GM04504 (cell line): ENCODE results near the gene MNDA.
"Not testable (repeated sequence)": the region's sequence is repeated elsewhere in the genome, so short reads cannot be mapped to it uniquely, and the experiment has no call there.

Source experiments
- DNase-seq: peaks from one replicate; pipeline ENCODE4 v3.0.0-alpha.2; 2012; ENCODE audit warnings: low read depth

Gene MNDA

DNA sequence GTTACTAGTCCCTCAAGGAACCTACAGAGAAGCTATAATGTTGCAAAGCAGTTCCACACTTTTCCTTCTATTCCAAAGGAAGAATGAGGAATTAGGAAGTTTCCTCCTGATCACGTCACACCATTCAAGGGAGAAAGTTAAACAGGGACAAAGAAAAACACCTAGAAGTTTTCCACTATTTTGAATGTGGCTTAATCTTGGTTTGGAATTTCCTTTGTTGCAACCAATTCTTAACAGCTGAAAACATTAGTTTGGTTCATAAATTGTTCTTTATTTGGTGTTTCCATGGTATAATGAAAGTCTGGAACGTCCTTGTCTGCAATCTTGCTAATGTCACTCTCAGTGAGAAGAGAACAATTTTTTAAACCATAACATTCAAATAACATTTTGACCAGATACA, 8.4 kb downstream of the MNDA start:
- no peak for DNase-seq

DNA sequence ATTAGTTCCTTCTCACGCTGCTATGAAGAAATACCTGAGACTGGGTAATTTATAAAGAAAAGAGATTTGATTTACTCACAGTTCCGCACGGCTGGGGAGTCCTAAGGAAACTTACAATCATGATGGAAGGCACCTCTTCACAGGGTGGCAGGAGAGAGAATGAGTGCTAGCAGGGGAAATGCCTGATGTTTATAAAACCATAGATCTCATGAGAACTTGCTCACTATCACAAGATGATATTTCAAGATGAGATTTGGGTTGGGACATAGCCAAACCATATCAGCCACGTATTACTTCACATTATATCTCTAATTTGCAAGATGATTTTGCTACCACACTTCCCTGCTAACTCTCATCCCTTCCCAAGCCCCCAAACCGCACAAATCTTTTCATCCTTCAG, 9.1 kb downstream of the MNDA start:
- no peak for DNase-seq

DNA sequence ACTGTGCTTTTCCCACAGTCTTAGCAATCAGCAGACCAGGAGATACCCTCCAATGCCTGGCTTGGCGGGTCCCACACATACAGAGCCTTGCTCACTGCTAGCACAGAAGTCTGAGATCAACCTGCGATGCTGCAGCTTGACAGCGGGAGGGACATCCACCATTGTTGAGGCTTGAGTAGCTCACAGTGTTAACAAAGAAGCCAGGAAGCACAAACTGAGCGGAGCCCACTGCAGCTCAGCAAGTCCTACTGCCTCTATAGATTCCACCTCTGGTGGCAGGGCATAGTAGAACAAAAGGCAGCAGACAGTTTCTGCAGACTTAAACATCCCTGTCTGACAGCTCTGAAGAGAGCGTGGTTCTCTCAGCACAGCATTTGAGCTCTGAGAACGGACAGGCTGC, 33.4 kb downstream of the MNDA start:
- DNase-seq = no peak

DNA sequence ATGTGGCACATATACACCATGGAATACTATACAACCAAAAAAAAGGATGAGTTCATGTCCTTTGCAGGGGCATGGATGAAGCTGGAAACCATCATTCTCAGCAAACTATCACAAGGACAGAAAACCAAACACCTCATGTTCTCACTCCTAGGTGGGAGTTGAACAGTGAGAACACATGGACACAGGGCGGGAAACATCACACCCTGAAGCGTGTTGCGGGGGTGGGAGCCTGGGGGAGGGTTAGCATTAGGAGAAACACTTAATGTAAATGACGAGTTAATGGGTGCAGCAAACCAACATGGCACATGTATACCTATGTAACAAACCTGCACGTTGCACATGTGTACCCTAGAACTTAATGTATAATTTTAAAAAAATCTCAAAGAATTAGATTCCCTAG, 39.3 kb downstream of the MNDA start:
- not testable (repeated sequence) for DNase-seq

DNA sequence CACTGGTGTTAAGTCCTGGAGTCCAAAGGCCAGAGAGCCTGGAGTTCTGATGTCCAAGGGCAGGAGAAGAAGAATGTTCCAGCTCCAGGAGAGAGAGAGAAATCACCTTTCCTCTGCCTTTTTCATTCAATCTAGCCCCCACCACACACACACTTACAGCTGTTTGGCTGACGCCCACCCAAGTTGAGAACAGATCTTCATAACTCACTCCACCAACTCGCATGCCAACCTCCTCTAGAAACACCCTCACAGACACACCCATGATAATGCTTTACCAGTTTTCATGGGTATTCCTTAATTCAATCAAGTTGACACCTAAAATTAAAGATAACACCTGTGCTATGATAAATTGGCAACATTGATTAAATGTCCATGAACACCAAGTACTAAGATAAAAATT, 42.0 kb downstream of the MNDA start:
- DNase-seq = no peak

DNA sequence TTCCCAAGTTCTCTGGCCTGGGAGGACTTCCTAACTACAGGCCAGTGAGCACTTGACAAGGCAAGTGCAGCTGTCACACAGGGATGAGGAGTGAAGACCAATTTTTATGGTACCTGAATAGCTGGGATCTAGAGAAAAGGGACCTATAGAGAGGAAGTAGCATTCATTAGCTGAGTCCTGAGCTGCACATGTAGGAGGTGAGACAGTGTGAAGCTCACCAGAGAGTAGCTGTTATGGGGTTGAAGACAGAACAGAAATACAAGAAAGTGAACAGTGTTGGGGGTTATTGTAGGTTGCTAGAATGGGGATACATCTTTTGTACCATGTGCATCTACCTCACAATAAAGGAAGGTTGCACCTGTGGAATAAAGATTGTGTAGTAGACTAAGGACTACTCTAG, 62.5 kb downstream of the MNDA start:
- no peak for DNase-seq

DNA sequence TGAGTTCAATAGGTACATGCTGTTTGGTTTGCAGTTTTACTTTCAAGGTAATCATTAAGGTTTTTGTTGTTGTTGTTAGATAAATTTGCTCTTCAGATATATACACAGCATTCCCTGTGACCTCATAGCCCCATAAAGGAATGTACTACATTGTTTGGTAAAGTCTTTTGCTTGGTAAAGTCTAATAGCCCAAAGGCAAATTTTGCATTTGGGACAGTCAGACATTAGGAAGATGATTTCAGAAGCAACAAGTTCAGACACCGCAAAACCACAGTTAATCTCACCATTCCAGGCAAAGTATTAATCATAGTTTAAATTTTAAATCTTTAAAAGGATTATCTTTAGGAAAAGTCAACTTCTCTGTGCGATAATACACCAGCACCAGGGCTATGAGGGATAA, 67.6 kb downstream of the MNDA start:
- no peak for DNase-seq
